C4-2B (cell line): Measurements from ENCODE around the gene MTHFD2.

Experiments
- CTCF ChIP-seq: fragments of 450-650 bp; conservative IDR thresholded peaks from 2 replicates; pipeline ENCODE4 v1.5.1; 2017; ENCODE audit warnings: mild to moderate bottlenecking
- ZFX ChIP-seq: fragments of 450-650 bp; IDR thresholded peaks from 2 replicates; pipeline ENCODE4 v1.6.1; 2017

- TF ChIP-seq CTCF, result no peak
- TF ChIP-seq ZFX, result no peak
Observed at GRCh38 chr2:74253306-74253970, 55.0 kb downstream of the MTHFD2 start.
